ENCODE data around the gene TMEM9.

- TF ChIP-seq CTCF (IDR thresholded peaks at IDR 0.05): no peak
- TF ChIP-seq POLR2A (IDR thresholded peaks at IDR 0.05): no peak
Measured at GRCh38 chr1:201142011-201142848, 12.0 kb downstream of the TMEM9 start.
